DMS153 treated with DMSO at 0.1 percent for 48 hours (cell line): Measurements from ENCODE around the gene SMYD3.
"Not testable (repeated sequence)": the region's sequence is repeated elsewhere in the genome, so short reads cannot be mapped to it uniquely, and the experiment has no call there.

Experiments
- DNase-seq: peaks from one replicate; lab custom pipeline; 2025; ENCODE audit not compliant: unreplicated experiment; lab: John Stamatoyannopoulos, UW

The SMYD3 gene

DNA sequence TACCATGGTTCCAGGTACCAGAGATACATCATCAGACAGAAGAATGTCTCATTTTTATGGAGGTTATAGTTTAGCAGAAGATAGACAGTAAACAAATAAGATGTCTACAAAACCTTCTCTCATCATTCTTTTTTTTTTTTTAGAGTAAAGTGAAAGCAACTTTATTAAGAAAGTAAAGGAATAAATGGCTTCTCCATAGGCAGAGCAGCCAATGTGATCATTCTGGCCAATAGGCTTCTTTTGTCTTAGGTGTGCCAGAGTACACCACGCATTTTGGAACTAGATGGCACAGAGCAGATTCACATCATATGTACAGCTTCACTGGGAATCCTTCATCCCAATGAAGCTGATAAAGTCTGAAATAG lies 428.2 kb downstream of the SMYD3 start:
- DNase-seq: no peak

DNA sequence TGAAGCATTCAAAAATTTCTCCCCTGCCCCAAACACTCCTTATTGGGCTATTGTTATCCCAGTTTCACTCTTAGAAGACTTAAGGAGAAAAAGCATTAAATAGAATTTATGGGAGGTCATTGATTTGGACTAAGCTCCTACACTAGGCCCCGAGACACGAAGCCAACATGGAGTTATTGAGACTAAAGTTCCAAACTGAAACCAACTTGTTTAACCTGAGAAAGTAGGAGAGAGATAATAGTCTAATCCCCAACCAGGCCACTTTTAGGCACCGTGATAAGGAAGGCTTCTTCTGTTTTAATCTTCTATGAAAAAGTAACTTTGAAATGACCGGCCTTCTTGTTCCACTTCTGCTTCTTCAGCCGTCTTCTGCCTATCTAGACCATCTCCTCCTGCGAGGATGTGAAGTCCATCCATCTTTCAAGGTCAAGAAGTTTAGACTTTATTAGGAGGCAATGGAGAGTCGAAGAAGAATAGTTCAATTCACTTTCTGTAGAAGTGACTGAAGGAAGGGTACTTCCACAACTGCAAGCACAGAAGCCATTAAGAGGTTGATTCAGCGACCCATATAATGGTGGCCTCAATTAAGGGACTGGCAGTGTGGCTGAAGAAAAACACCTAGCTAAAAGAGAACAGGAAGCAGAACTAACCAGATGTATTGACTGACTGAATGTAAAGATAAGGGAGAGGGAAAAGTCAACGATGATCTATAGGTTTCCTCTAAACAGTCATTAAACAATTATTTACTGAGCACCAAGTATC lies 428.8 kb downstream of the SMYD3 start:
- DNase-seq: no peak

DNA sequence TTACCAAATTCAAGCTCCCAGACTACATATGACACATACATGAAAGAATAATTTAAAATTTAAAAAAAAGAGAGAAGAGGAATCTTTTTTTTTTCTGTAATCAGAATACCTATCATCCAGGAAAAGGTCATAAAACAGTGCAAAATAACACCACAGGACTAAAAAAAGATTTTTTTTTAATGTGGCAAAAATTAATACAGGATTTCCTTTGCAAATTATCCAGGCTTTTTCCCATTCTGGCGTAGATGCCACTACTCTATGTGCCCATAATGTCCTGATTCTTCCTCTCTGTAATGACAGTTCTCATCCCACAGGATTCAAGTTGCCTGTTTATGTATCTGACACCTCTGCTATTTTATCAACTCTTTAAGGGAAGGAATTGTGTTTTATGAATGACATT lies 429.6 kb downstream of the SMYD3 start:
- no peak for DNase-seq

DNA sequence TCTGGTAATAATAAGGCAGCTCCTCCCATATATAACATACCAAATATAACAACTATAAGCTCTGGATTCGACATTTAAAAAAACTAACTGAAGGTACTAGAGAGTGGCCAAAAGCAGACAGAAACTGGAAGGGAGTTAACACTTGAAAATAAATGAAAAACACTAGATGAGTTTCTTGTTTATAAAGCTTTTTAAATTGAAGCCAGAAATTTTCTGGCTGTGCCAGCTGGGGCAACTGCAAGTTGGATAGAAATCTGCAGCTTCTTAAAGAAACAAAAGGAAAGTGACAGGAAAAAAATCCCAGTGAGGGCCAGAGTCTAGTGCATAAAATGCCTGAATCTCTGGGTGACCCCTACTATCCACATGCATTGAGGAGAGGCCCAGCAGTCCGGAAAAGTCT lies 432.7 kb downstream of the SMYD3 start:
- DNase-seq: no peak

DNA sequence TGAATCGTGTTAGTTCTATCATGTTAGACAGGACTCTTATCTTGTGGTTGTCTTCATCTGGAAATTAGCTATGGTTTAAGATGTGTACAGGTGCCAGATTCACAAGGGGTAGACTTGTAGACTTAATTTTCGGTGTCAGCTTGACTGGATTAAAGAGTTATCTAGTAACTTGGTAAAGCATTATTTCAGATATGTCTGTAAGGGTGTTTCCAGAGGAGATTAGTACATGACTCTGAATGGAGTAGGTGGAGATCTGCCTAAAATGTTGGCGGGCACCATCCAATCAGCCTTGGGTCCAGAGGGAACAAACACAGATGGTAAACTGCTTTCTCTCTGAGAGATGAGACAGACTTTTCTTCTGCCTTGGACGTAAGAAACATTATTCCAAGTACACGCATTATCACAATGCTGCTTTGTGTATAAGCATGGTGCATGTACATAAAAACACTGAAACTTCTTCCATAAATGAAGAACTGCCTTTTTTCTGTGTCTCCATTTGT lies 434.6 kb downstream of the SMYD3 start:
- no peak for DNase-seq

DNA sequence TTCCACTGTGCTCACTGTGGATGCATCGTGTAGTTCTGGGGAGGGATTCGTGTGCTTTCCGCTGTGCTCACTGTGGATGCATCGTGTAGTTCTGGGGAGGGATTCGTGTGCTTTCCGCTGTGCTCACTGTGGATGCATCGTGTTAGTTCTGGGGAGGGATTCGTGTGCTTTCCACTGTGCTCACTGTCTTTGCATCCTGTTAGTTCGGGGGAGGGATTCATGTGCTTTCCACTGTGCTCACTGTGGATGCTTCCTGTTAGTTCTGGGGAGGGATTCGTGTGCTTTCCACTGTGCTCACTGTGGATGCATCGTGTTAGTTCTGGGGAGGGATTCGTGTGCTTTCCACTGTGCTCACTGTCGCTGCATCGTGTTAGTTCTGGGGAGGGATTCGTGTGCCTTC lies 435.1 kb downstream of the SMYD3 start:
- DNase-seq: peak; percentile 51

DNA sequence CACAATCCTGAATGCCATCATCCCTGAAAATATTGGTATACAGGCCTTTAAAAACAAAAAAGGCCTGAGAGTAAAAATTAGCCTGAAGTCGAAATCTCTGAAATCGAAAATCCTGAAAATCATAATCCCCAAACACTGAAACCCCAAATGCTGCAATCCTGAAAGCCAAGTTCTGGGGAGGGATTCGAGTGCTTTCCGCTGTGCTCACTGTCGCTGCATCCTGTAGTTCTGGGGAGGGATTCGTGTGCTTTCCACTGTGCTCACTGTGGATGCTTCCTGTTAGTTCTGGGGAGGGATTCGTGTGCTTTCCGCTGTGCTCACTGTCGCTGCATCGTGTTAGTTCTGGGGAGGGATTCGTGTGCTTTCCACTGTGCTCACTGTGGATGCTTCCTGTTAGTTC lies 435.5 kb downstream of the SMYD3 start:
- not testable (repeated sequence) for DNase-seq

DNA sequence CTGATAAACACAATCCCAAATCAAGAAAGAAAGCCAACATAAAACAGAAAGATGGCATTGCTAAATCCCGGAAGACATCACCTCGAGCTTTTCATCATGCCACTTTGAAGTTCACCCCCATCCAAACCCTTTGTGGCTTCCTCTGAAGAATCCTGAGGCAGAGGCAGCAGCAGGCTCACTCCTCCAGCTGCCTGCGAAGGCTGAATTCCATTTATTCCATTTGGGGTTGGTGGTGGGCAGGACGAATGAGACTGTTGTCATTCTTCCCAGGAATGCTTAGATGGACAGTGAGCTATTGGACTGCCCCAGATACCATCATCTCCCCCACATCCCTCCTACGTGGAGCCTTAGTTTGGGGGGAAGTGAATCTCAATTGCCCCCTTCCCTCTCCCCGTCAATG lies 437.5 kb downstream of the SMYD3 start:
- no peak for DNase-seq

DNA sequence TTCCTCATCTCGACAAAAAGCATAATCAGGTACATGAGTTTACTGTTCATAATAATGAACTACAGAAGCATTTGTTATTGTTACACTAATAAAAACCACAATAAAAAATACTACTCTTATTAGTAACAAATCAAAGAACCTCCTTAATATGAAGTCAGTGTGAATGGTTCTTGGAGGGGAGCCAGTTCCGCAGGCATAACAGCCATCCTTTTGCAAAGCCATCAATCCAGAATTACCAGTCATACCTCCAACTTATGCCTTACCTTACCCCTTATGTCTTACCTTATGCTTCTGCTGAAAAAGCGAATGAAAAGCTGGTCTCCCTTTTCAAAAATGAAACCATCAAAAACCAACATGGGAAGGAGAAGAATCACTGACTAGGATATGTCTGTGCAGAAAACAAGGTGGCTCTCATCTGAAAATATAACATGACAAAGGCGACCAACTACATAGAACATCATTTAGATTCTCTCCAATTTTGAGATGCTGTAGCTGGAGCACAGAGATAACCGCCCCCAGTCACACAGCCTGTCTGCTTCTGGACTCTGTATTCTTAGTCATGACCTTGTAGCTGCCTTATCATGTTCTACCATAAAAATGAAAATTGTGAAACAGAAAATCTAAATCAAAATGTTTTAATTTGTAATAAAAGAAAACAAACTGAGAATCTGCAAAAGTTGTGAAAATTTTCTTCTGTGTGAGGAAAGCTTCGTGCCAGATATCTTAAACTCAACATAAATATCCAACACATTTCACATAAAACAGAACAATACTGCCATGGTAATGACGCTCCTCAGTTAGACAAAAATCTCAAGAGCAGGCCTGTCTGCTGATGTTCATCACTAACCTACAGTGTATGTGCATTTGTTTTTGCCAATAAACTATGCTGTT lies 438.2 kb downstream of the SMYD3 start:
- DNase-seq: no peak

DNA sequence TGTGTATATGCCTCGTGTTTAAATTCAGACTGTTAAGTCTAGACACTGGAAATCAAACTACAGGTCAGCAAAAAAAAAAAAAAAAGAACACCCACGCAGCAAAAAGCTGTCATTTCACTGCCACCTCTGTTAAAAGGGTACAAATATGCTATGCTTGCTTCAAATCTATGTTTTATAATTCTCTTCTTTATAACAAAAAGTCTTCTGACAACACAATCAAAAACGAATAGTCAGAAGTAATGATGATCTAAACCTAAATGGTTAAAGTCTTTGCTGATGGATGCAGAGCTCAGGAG lies 438.9 kb downstream of the SMYD3 start:
- DNase-seq: no peak

DNA sequence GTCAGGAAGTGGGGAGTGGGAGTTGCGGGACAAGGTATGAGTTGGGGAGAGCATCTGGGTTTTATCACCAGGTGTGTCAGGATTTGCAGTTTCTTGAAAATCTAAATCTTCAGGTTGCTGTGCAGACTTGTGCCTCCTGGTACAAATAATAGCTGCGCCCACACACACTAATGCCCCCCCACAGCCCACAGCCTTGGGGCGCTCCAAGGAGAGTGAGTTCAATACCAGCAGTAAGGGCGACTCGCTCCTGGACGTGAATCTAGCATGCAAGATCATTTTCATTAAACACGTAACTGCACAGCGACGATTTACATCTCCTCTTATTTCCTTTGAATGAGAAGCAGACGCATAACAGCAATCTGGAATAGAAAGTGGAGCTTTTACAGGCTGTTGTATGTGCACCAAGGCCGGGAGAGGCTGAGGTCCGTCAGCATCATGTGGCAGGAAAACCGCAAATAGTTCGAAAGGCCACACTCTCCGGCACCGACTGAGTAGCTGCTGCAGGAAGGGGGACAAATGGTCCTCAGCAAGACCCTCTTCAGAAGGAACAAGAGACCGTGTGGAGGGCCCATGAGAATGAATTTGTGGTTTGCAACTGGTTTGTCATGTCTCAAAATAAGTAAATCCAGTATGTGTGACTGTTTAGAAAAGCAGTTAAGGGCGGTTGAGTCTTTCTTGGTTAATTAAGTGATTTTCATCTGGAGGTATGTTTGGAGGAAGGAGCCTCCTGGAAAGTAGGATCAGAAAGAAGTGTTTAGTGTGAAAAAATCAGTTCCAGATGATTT lies 439.5 kb downstream of the SMYD3 start:
- DNase-seq: no peak

DNA sequence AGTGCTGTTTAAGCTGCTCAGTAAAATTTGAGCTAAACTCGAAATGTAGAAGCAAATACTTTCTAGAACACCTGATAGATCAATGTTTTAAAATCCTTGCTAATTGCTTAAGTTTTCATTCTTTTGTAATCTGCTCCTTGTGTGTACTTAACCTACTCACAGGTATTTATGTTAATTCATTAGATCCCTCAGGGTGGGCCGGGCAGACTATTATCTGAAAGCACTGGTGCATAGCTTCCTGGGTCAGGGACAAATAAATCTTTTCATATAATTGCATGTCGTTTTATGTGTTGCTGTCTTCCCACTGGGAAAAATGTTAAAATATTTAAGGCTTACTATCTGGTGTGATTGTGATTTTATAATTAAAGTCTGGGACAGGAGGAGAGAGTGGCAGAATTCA lies 440.5 kb downstream of the SMYD3 start:
- no peak for DNase-seq

DNA sequence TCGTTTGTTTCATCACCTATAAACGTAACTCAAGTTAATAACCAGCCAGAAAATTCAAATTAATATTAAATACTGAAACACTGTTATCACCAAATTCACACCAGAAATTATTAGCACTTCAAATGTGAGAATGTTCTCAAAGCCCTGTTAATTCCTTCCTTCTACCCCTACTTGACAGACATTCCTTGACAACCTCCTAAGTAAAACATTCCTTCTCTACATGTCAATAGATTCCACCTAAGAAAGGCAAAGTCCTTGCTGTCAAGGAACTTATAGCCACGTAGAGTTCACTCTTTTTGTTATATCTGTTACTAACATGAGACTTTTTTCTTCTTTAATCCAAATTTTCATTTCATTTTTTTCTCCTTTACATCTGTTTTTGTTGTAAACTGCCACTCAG lies 441.5 kb downstream of the SMYD3 start:
- no peak for DNase-seq

DNA sequence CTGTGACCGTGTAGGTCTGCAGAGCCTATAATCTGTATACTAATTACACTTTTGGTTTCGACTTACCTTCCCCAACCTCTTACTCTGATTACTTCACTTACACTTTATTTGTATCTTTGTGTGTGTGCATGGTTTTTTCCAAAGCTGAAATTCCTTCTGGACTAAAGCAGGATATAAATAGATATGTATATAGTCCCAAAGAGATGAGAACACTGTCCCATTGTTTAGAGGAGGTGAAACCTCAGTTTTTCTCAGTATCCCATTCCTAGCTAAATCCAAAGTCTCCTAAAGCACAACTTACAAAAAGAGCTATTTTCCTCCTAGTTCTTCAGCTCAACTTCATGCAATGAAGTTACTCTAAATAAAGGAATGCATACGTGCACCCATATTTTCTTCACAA lies 442.2 kb downstream of the SMYD3 start:
- DNase-seq: no peak

DNA sequence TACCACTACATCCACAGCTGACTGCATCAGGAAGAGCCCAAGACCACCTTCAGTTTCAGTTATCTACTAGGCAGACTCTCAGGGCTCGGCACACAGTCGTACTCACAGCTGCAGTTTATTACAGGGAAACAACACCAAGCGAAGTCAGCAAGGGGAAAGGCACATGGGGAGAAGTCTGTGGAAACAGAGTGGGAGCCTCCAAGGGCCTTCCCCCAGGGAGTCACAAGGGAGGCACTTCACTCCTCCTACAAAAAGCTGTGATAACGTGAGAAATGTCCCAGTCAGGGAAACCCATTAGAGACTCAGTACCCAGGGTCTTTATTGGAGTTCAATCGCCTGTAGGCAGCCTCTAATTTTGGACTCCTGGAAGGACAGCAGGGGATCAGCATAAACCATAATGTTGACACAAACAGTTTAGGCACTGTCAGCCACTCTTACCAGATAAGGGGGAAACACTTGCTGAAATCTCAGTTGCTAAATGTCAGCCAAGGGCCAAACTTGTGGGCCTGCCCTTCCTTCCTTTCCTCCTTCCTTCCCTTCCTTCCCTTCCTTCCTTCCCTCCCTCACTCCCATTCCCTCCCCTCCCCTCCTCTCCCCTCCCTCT lies 444.0 kb downstream of the SMYD3 start:
- no peak for DNase-seq

DNA sequence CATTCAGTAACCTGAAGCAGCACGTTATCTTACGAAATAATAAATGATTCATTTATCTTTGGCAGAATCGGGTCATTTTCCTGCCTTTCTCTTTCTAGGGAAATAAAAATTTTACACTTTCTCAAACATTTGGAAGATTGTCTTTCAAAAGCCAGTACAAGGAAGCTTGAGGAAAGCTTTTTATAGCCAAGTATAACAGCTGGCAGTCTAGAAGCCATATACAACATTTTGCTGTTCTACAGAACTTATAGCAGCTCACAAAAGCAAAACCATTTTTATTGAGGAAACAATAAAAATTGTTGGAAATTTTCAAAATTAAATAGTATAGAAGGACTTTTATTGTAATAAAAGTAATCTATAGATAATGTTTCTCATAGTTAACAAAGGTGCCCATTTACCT lies 448.6 kb downstream of the SMYD3 start:
- no peak for DNase-seq

DNA sequence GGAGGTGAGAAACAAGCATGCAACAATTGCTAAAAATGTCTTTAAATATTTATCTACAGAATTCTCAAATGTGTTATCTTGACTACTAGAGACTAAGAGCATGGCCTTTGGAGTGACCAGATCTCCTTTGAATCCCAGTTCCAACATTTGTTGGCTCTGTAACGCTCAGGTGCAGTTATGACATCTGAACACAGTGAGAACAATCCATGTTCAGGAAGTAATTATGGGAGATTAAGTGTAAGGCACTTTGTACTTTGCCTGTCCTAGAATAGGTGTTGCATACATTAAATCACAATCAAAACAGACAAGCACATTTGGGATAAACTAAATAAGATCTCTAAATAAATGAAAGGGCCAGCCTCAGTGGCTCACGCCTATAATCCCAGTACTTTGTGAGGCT lies 454.5 kb downstream of the SMYD3 start:
- DNase-seq: no peak

DNA sequence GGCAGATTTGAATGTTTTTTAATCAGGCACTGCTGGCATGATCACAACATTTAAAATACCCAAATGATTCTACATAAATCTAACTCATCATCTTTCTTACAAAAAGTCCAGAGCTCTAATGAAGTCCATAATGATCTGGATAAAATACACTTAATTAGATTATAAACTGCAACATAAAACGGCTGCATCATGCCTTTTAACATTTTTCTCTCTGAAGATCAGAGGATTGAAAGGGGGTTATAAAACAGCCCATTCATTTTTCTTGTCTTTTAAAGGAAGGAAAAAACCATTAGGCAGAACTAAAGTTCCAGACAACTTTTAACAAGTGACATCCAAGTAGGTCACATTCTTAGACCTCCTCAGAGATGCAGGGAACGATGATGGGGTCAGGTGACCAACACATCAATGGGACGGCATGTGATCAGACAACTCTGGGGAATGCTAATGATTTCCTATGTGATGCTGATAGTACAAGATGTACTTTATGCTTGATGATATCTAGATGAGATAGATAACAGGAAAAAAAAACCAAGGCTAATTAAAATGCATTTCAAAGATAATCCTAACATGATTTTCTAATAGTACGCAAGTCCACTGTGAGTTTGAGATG lies 455.1 kb downstream of the SMYD3 start:
- no peak for DNase-seq

DNA sequence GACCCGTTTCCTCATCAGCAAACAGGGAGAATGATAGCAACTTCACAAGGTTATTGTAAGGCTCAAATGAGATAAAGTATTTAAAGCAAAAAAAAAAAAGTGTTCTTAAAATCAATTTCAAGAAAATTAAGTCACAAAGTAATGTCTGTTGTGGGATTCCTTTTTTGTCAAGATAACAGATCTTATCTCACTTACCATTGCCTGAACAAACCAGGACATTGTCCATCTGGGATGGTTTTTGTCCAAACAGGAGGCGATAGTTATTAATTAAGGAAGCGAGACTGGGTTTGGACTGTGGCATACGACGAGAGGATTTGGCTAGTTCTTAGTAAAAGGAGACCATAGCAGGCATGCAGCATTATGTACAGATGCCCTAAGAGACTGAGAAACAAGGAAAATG lies 458.4 kb downstream of the SMYD3 start:
- DNase-seq: no peak

DNA sequence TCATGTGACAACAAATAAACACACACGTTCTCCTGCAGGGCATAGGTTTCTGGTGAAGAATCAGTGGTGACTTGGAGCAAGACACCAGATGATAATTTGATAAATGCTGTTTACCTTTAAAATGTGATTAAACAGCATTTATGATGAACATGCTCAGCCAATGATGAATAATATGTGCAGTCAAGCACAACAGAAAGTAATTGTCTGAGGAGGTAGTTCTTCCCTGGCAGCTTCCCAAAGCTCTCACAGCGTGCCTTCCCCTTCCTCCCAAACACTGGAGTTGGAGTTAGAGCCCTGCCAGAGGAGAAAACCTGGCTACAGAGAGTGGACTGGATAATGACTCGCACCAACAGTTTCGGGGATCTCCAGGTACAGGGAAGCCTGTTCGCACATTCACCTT lies 463.5 kb downstream of the SMYD3 start:
- DNase-seq: peak; percentile 71

DNA sequence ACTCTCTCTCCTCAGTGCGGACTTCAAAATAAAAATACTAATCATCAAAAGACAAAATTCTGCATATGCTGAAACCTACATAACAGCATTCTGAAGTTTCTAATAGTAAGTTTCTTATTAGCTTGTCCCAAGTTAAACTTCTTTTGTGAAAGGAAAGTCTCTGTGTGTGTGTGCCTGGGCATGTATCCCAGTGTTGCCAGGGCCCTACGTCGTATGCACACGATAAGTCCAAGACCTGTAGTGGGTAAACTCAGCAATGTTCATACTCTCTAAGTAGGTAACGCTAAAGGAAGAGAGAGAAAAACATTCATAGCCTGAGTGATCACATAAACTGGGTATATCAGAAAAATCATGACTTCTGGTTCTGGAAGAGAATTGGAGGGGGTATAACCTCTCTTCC lies 465.7 kb downstream of the SMYD3 start:
- DNase-seq: no peak
